Transverse colon (tissue), 4 donors: ENCODE results near the gene CDPF1. TPM values are rescaled to one million over a fixed set of nuclear protein-coding genes. Genes with fewer than 3 reads are reported as not detected.

ENCODE experiments used
- DNase-seq: peaks from one replicate; pipeline ENCODE4 v3.0.0-alpha.2; 2019
- H3K27ac ChIP-seq, 4 donors: fragments of 200-600 bp; sonication (generic); 2 replicates each; pipeline ENCODE4 v1.5.1; 2016 to 2018; ENCODE audit warnings: inconsistent platforms in 4 of 4
- H3K27me3 ChIP-seq: fragments of 200-600 bp; sonication (generic); 2 replicates; pipeline ENCODE4 v1.5.1; 2017; ENCODE audit warnings: inconsistent platforms
- H3K36me3 ChIP-seq, 4 donors: fragments of 200-600 bp; sonication (generic); 2 replicates each; pipeline ENCODE4 v1.5.1; 2017 to 2019; ENCODE audit warnings: inconsistent platforms in 4 of 4
- H3K4me1 ChIP-seq, 4 donors: fragments of 200-600 bp; sonication (generic); 2 replicates each; pipeline ENCODE4 v1.5.1; 2017 to 2020; ENCODE audit warnings: inconsistent platforms in 4 of 4
- H3K4me3 ChIP-seq, 4 donors: fragments of 200-600 bp; sonication (generic); 1 replicate in 1 of 4; 2 replicates in 3 of 4; pipeline versions ENCODE4 v1.5.1 to v1.6.1; 2017 to 2019; ENCODE audit warnings: inconsistent platforms in 4 of 4
- H3K9me3 ChIP-seq, 2 donors: fragments of 200-600 bp; sonication (generic); 2 replicates each; pipeline ENCODE4 v1.5.1; 2017 to 2019; ENCODE audit warnings: inconsistent platforms in 2 of 2
- CTCF ChIP-seq, 5 experiments: fragments of 200-600 bp in 3 of 5; fragments of 450-650 bp in 2 of 5; sonication (generic) in 3 of 5; IDR thresholded peaks; 1 replicate in 2 of 5; 2 replicates in 3 of 5; pipeline ENCODE4 v1.5.1; 2016 to 2017; ENCODE audit warnings: antibody characterized with exemption in 5 of 5, inconsistent platforms in 3 of 5, mild to moderate bottlenecking in 2 of 5, moderate library complexity in 1 of 5
- EP300 ChIP-seq: sonication (generic); formaldehyde crosslinking; IDR thresholded peaks from one replicate; pipeline ENCODE4 v1.6.1; 2017; ENCODE audit warnings: antibody characterized with exemption, low read depth
- POLR2A ChIP-seq: fragments of 450-650 bp; IDR thresholded peaks from one replicate; pipeline ENCODE4 v1.6.1; 2016; ENCODE audit warnings: antibody characterized with exemption, mild to moderate bottlenecking, moderate library complexity
- POLR2AphosphoS5 ChIP-seq, 3 donors: sonication (generic); formaldehyde crosslinking; IDR thresholded peaks; one replicate each; pipeline ENCODE4 v1.6.1; 2016; ENCODE audit warnings: antibody characterized with exemption in 3 of 3
- WGBS, 2 donors: methylation state at CpG; one replicate each; pipeline ENCODE4 v1.1.5; 2018; ENCODE audit warnings: low coverage in 1 of 2; 5-methylcytosine and 5-hydroxymethylcytosine counted together
- in situ Hi-C, 4 donors: fragments of 200-750 bp; cut with MboI; loops; one replicate each; pipeline versions ENCODE4 v1.15.0 to v1.15.1; 2017; ENCODE audit warnings: low sequenced_read_pairs in 3 of 4, low pct_ligation_motif_present in 1 of 4, low pct_unique_long_range_greater_than_20kb in 1 of 4
- intact Hi-C: fragments of 100-400 bp; cut with DNase I; formaldehyde crosslinking; loops from one replicate; pipeline ENCODE4 v1.15.1; 2023; ENCODE audit warnings: low total_unique reads
- total RNA-seq, 4 donors: library from RNA; depleted of rRNA; stranded (reverse); fragments of >200 nt; gene quantifications; one replicate each; pipeline ENCODE4 v1.1.0, GENCODE V29; 2016

Gene CDPF1
- total RNA-seq, 4 donors from 2014 or later, result 8.2 to 11.9 (median 9.0) TPM; not detected in 1

DNA sequence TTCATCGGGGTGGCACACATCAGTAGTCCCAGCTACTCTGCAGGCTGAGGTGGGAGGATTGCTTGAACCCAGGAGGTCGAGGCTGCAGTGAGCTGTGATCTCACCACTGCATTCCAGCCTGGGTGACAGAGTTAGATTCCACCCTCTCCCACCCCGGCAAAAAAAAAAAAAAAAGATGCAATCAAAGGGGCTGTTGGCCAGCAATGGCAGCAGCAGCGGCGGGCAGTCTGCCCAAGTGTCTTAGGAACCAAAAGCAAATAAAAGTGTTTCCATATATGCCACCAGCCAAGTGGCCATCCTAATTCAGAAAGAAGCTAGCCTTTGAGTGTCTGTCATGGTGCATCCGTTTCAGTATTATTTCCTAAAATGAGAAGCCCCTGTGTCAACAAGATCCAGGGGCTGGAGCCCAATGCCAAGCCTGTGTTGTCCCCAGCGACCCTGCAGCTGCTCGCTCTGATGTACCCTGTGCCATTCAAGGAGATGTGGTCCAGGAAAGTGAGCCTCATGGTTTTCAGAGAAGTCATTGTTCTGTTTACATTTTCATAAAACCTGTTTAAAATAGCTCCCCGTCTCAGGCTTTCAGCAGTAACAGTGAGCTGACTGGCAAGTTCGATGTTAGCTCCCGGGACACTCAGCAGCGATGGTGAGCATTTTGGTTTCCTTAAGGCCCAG is 12.5 kb downstream of the CDPF1 start:
- TF ChIP-seq CTCF (IDR thresholded peaks at IDR 0.05) (no peak), EP300 (no peak), POLR2A (no peak), POLR2AphosphoS5 (IDR thresholded peaks at IDR 0.05) (no peak)
- no peaks in the 10 kb centered on the region for H3K9me3 ChIP-seq
- intact Hi-C loops, result no loop called here
- H3K36me3 ChIP-seq, result peaks cover 0 to 16% (median 4%) of the 10 kb centered on the region in 4 donors
- no peaks in the 10 kb centered on the region for H3K27me3 ChIP-seq
- DNase-seq, result no peak
- no peak overlapping the region for H3K4me3 ChIP-seq
- in situ Hi-C loops, result no loop called here
- 73 to 96% methylated on average over 4 to 12 of the region's 12 CpGs for WGBS, 2 donors
- H3K27ac ChIP-seq, result peak overlapping the region; percentile 25 to 62 (median 55)
- H3K4me1 ChIP-seq, result peaks cover 0 to 19% (median 0%) of the 10 kb centered on the region in 4 donors

GRCh38 chr22:46234969-46235368 is 15.1 kb downstream of the CDPF1 start:
- H3K27ac ChIP-seq, result no peak overlapping the region
- peaks cover 0 to 11% (median 0%) of the 10 kb centered on the region in 4 donors for H3K4me1 ChIP-seq
- peaks cover 0 to 24% (median 4%) of the 10 kb centered on the region in 4 donors for H3K36me3 ChIP-seq
- 96 to 100% methylated on average over 7 to 12 of the region's 12 CpGs for WGBS, 2 donors
- H3K4me3 ChIP-seq, result no peak overlapping the region
- no peak for TF ChIP-seq POLR2AphosphoS5 (IDR thresholded peaks at IDR 0.05)
- no peak for TF ChIP-seq EP300
- TF ChIP-seq POLR2A, result no peak
- no peak for TF ChIP-seq CTCF (IDR thresholded peaks at IDR 0.05)
- no peaks in the 10 kb centered on the region for H3K27me3 ChIP-seq
- intact Hi-C loops, result no loop called here
- no peaks in the 10 kb centered on the region for H3K9me3 ChIP-seq
- DNase-seq, result no peak
- in situ Hi-C loops, result no loop called here

- intact Hi-C loops (no loop called here), in situ Hi-C loops (no loop called here)
- Histone ChIP-seq H3K9me3 (no peaks in the 10 kb centered on the region), H3K36me3 (peaks cover 0 to 24% (median 2%) of the 10 kb centered on the region in 4 donors), H3K27ac (peak overlapping the region in 2 of 4 donors; percentile 12 to 53), H3K27me3 (no peaks in the 10 kb centered on the region), H3K4me3 (no peak overlapping the region), H3K4me1 (peaks cover 0 to 10% (median 0%) of the 10 kb centered on the region in 4 donors)
- WGBS, 2 donors, result 57 to 71% methylated on average over 3 to 9 of the region's 9 CpGs
- DNase-seq, result no peak
- TF ChIP-seq POLR2A, result no peak
- no peak for TF ChIP-seq EP300
Measured at GRCh38 chr22:46233231-46233630, 16.9 kb downstream of the CDPF1 start.

DNA sequence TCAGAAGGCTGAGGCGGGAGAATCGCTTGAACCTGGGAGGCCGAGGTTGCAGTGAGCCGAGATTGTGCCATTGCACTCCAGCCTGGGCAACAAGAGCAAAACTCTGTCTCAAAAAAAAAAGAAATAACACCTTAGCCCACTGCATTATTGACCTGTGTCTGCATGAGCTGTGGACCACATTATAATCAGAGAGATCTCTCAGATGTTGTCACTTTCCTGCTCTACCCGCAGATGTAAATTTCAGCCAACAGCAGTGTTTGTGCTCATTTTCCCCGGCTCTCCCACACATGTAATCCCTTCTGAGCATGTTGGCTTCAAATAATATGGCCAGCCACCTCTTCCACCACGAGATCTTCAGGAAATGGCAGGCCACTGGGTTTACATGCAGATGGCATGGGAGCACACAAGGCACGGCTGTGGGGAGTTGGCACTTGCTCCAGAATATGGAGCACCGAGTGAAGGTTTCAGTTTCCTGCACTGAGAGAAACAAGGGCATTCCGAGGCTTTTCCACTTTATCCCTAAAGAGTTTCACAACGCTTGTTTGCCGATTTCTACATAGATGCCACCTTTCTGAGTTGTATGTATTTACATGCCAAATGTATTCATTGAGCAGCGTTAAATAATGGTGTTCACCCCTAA is 19.7 kb downstream of the CDPF1 start:
- WGBS, 2 donors, result 85 to 96% methylated on average over 4 to 13 of the region's 13 CpGs
- peaks cover 0 to 11% (median 0%) of the 10 kb centered on the region in 4 donors for H3K36me3 ChIP-seq
- no peak overlapping the region for H3K4me3 ChIP-seq

GRCh38 chr22:46229701-46230100 is 20.4 kb downstream of the CDPF1 start:
- WGBS, 2 donors, result 80 to 94% methylated on average over 3 to 8 of the region's 8 CpGs
- intact Hi-C loops, result no loop called here
- in situ Hi-C loops, result no loop called here
- H3K27me3 ChIP-seq, result no peaks in the 10 kb centered on the region
- TF ChIP-seq POLR2A, result no peak
- TF ChIP-seq EP300, result no peak
- no peak for TF ChIP-seq CTCF (IDR thresholded peaks at IDR 0.05)
- no peak for TF ChIP-seq POLR2AphosphoS5 (IDR thresholded peaks at IDR 0.05)
- no peak overlapping the region for H3K4me3 ChIP-seq
- no peaks in the 10 kb centered on the region for H3K9me3 ChIP-seq
- no peak overlapping the region for H3K27ac ChIP-seq
- H3K4me1 ChIP-seq, result peaks cover 0 to 7% (median 0%) of the 10 kb centered on the region in 4 donors
- H3K36me3 ChIP-seq, result peaks cover 0 to 8% (median 0%) of the 10 kb centered on the region in 4 donors
- DNase-seq, result no peak

More for the DNA sequence above, 19.7 kb downstream of the CDPF1 start:
- H3K27ac ChIP-seq, result no peak overlapping the region
- no peaks in the 10 kb centered on the region for H3K9me3 ChIP-seq
- intact Hi-C loops, result no loop called here
- no peak for DNase-seq
- TF ChIP-seq EP300, result no peak
- no peaks in the 10 kb centered on the region for H3K27me3 ChIP-seq
- in situ Hi-C loops, result no loop called here
- H3K4me1 ChIP-seq, result peaks cover 0 to 7% (median 0%) of the 10 kb centered on the region in 4 donors
